ENCODE results near the gene INPP5J. TPM values are rescaled to one million over a fixed set of nuclear protein-coding genes. Genes with fewer than 3 reads are reported as not detected.

INPP5J gene
- total and polyA plus RNA-seq, 9 of the 15 experiments (the other 6 are each of a cell fraction or from before 2014, with no cell fraction given), result 0.10 to 6.3 (median 4.8) TPM

GRCh38 chr22:31148953-31149627 lies 26.3 kb downstream of the INPP5J start (continued):
- TF ChIP-seq TSHZ1 (CRISPR knock-in tag; IDR thresholded peaks at IDR 0.05) (no peak), NEUROD1 (IDR thresholded peaks at IDR 0.05; ENCODE audit: borderline replicate concordance, low read depth, low read length, partially characterized antibody) (no peak), ZC3H4 (CRISPR knock-in tag; IDR thresholded peaks at IDR 0.05; ENCODE audit: borderline replicate concordance) (no peak), ARID2 (IDR thresholded peaks at IDR 0.05) (peak; percentile 81), STAT5B (CRISPR knock-in tag; IDR thresholded peaks at IDR 0.05) (no peak), CSDE1 (IDR thresholded peaks at IDR 0.05) (no peak), SRSF1 (IDR thresholded peaks at IDR 0.05; ENCODE audit: low read depth, low read length) (no peak), PHB (CRISPR knock-in tag; IDR thresholded peaks at IDR 0.05) (no peak), ZFP91 (CRISPR knock-in tag; IDR thresholded peaks at IDR 0.05) (no peak), CHCHD3 (CRISPR knock-in tag; IDR thresholded peaks at IDR 0.05) (no peak), RAD21 (CRISPR knock-in tag; conservative IDR thresholded peaks at IDR 0.05 in 1 of 2, IDR thresholded peaks at IDR 0.05 in 1 of 2) (peak; percentile 89 to 93), ZBTB1 (CRISPR knock-in tag; IDR thresholded peaks at IDR 0.05; ENCODE audit: borderline replicate concordance, low read depth) (no peak), PRDM10 (IDR thresholded peaks at IDR 0.05; ENCODE audit: partially characterized antibody) (no peak), MXI1 (IDR thresholded peaks at IDR 0.05; ENCODE audit: low read depth, low read length) (no peak), SPI1 (IDR thresholded peaks at IDR 0.05; ENCODE audit: borderline replicate concordance, low read depth, low read length) (peak; percentile 64; the same call in 1 of the 2 replicates), FOXJ3 (CRISPR knock-in tag; IDR thresholded peaks at IDR 0.05) (no peak), KLF16 (IDR thresholded peaks at IDR 0.05) (peak; percentile 50; the same call in 1 of the 2 replicates), USF1 (CRISPR knock-in tag; IDR thresholded peaks at IDR 0.05) (no peak), CAMTA2 (CRISPR knock-in tag; conservative IDR thresholded peaks at IDR 0.05) (no peak), ZNF324 (CRISPR knock-in tag; IDR thresholded peaks at IDR 0.05) (no peak)
